HepG2 (cell line): ENCODE data around the gene CHTF18. TPM values are rescaled to one million over a fixed set of nuclear protein-coding genes. Genes with fewer than 3 reads are reported as not detected.

Experiments used
- ATAC-seq: fragments of 200-7000 bp; cut with Tn5 transposase; 3 replicates; pipeline ENCODE4 v1.9.1; 2020; ENCODE audit warnings: mild to moderate bottlenecking, moderate library complexity
- BruUV-seq: library from RNA; stranded (reverse); fragments of 400-500 nt; replicated peaks from 2 replicates; lab custom pipeline; 2021; lab: Mats Ljungman, UMichigan
- CTCF ChIA-PET: fragments of 300-600 bp; formaldehyde crosslinking; extraction: SDS; loops from one replicate; lab custom pipeline; 2021; ENCODE audit warnings: low total read pairs, inconsistent platforms, low intra/inter-chr PET ratio; lab: Yijun Ruan, JAX
- POLR2A ChIA-PET: fragments of 350-600 bp; sonication (Branson Sonifier 250); formaldehyde crosslinking; loops from one replicate; lab custom pipeline; 2020; ENCODE audit warnings: antibody characterized with exemption, inconsistent platforms; lab: Yijun Ruan, JAX
- DNase-seq: peaks from one replicate; pipeline ENCODE4 v3.0.0-alpha.2; 2015; ENCODE audit warnings: low spot score
- FAIRE-seq: peaks from 3 replicates; lab custom pipeline; 2011; peaks lifted over from hg19 to GRCh38; lab: Jason Lieb, UNC
- H2AFZ ChIP-seq: one replicate; pipeline ENCODE4 v1.6.1; 2011; ENCODE audit warnings: low read length, inconsistent platforms
- H3K27ac ChIP-seq: fragments of 300-600 bp; 3 replicates; pipeline ENCODE4 v1.8.0; 2011; ENCODE audit warnings: mixed run types, mild to moderate bottlenecking, mixed read lengths, low read length, inconsistent platforms; ENCODE audit not compliant: insufficient read depth; ENCODE audit errors: extremely low read length
- H3K27me3 ChIP-seq, 2 experiments: fragments of 200-600 bp in 1 of 2; 2 replicates in 1 of 2; 3 replicates in 1 of 2; pipeline versions ENCODE4 v1.6.0 to v1.8.0; 2011; ENCODE audit warnings: low read length in 2 of 2, mild to moderate bottlenecking in 2 of 2, moderate library complexity in 2 of 2, inconsistent platforms in 1 of 2; ENCODE audit not compliant: insufficient read depth in 2 of 2, control insufficient read depth in 1 of 2
- H3K36me3 ChIP-seq, 2 experiments: fragments of 200-600 bp in 1 of 2; replicated peaks in 1 of 2; 2 replicates in 1 of 2; 3 replicates in 1 of 2; pipeline versions ENCODE4 v1.5.1 to v1.8.0; 2011; ENCODE audit warnings: low read length in 2 of 2, inconsistent platforms in 1 of 2; ENCODE audit not compliant: insufficient read depth in 2 of 2, control insufficient read depth in 1 of 2
- H3K4me1 ChIP-seq: 2 replicates; pipeline ENCODE4 v1.5.1; 2012; ENCODE audit warnings: low read length, inconsistent platforms; ENCODE audit not compliant: insufficient read depth
- H3K4me2 ChIP-seq: 2 replicates; pipeline ENCODE4 v1.6.0; 2011; ENCODE audit warnings: low read depth, low read length, inconsistent platforms
- H3K4me3 ChIP-seq, 3 experiments: fragments of 200-600 bp in 1 of 3; sonication (generic), shearing (Covaris generic) in 1 of 3; replicated peaks in 1 of 3; 2 replicates each; pipeline ENCODE4 v1.5.1; 2011 to 2016; ENCODE audit warnings: low read length in 3 of 3, inconsistent platforms in 2 of 3, low read depth in 2 of 3, mild to moderate bottlenecking in 2 of 3, control low read depth in 1 of 3, mixed read lengths in 1 of 3; ENCODE audit not compliant: insufficient read depth in 1 of 3
- H3K79me2 ChIP-seq: one replicate; pipeline ENCODE4 v1.6.1; 2011; ENCODE audit warnings: low read length, inconsistent platforms; ENCODE audit not compliant: insufficient read depth
- H3K9ac ChIP-seq: 2 replicates; pipeline ENCODE4 v1.6.0; 2011; ENCODE audit warnings: mild to moderate bottlenecking, low read depth, low read length, inconsistent platforms; ENCODE audit not compliant: insufficient read depth
- H3K9me3 ChIP-seq: 2 replicates; pipeline ENCODE4 v1.5.1; 2012; ENCODE audit warnings: mild to moderate bottlenecking, low read length
- H4K20me1 ChIP-seq: 2 replicates; pipeline ENCODE4 v1.6.0; 2011; ENCODE audit warnings: inconsistent platforms, mild to moderate bottlenecking, low read length, moderate library complexity; ENCODE audit not compliant: insufficient read depth
- JARID2 ChIP-seq: sonication (generic); formaldehyde crosslinking; IDR thresholded peaks from 2 replicates; pipeline ENCODE4 v1.8.1; 2023; ENCODE audit warnings: missing genetic modification reagents, inconsistent platforms; ENCODE audit not compliant: insufficient replicate concordance
- NFYC ChIP-seq: IDR thresholded peaks from 2 replicates; pipeline ENCODE4 v1.6.1; 2016; ENCODE audit warnings: missing genetic modification reagents, missing compliant biosample characterization
- SAP130 ChIP-seq: IDR thresholded peaks from 2 replicates; pipeline ENCODE4 v1.6.1; 2016; ENCODE audit warnings: low read depth
- TCF7L2 ChIP-seq: IDR thresholded peaks from 2 replicates; pipeline ENCODE4 v1.6.1; 2011; ENCODE audit warnings: mild to moderate bottlenecking, low read depth, low read length, moderate library complexity
- TRIM24 ChIP-seq: sonication (generic); formaldehyde crosslinking; IDR thresholded peaks from 2 replicates; pipeline ENCODE4 v1.8.0; 2022; ENCODE audit warnings: mild to moderate bottlenecking, missing genetic modification reagents
- ZNF263 ChIP-seq: sonication (generic); formaldehyde crosslinking; IDR thresholded peaks from 2 replicates; pipeline ENCODE4 v1.4.0; 2020; ENCODE audit warnings: missing genetic modification reagents
- ZNF709 ChIP-seq: sonication (generic); formaldehyde crosslinking; IDR thresholded peaks from 2 replicates; pipeline ENCODE4 v1.5.0; 2020; ENCODE audit warnings: mild to moderate bottlenecking, missing genetic modification reagents
- ZNF720 ChIP-seq: sonication (generic); formaldehyde crosslinking; IDR thresholded peaks from 2 replicates; pipeline ENCODE4 v1.4.0; 2020; ENCODE audit warnings: missing genetic modification reagents
- ZNF788 ChIP-seq: sonication (generic); formaldehyde crosslinking; IDR thresholded peaks from 2 replicates; pipeline ENCODE4 v1.5.0; 2020; ENCODE audit warnings: mild to moderate bottlenecking, missing genetic modification reagents, borderline replicate concordance
- ZNF891 ChIP-seq: sonication (generic); formaldehyde crosslinking; IDR thresholded peaks from 2 replicates; pipeline ENCODE4 v1.5.0; 2020; ENCODE audit warnings: mild to moderate bottlenecking, missing genetic modification reagents
- WGBS: methylation state at CpG from one replicate; pipeline ENCODE4 v1.1.6; 2017; ENCODE audit warnings: low lambda C conversion rate; 5-methylcytosine and 5-hydroxymethylcytosine counted together
- in situ Hi-C: cut with HindIII; loops from 2 replicates; pipeline ENCODE4 v1.10.0; 2017; ENCODE audit warnings: low pct_unique_long_range_greater_than_20kb; ENCODE audit not compliant: extremely low pct_ligation_motif_present
- intact Hi-C: fragments of 100-400 bp; cut with micrococcal nuclease; formaldehyde crosslinking; loops from one replicate; pipeline ENCODE4 v1.10.0; 2022; ENCODE audit not compliant: unreplicated experiment
- polyA plus RNA-seq, 8 experiments: library from polyadenylated mRNA; depleted of rRNA in 3 of 8; stranded (reverse) in 7 of 8; unstranded in 1 of 8; fragments of >200 nt; fragmentation: Illumina TruSeq in 4 of 8; extraction: Trizol in 4 of 8; gene quantifications; 2 replicates each; pipeline versions ENCODE4 v1.2.1 to v1.2.3, GENCODE V29; 2011 to 2016; ENCODE audit warnings: low read depth in 4 of 8, missing spikeins in 1 of 8, mixed read lengths in 1 of 8; ENCODE audit not compliant: insufficient read depth in 1 of 8
- total RNA-seq, 5 experiments: library from RNA; depleted of rRNA; stranded (reverse); fragments of >200 nt; fragmentation: Illumina TruSeq; extraction: Trizol; gene quantifications; 2 replicates each; pipeline ENCODE4 v1.2.3, GENCODE V29; 2016; ENCODE audit warnings: low read depth in 1 of 5
- TF ChIP-seq, protein P1 (sequence below): sonication (generic); formaldehyde crosslinking; IDR thresholded peaks from 2 replicates; pipeline ENCODE4 v1.5.0; 2020; ENCODE audit warnings: mild to moderate bottlenecking, missing genetic modification reagents, moderate library complexity
- TF ChIP-seq, protein P2 (sequence below): IDR thresholded peaks from 2 replicates; pipeline ENCODE4 v1.6.1; 2016; ENCODE audit warnings: missing compliant biosample characterization, missing genetic modification reagents, borderline replicate concordance
- TF ChIP-seq, protein P3 (sequence below): sonication (generic); formaldehyde crosslinking; IDR thresholded peaks from 2 replicates; pipeline ENCODE4 v1.5.1; 2020; ENCODE audit warnings: missing genetic modification reagents, mild to moderate bottlenecking, borderline replicate concordance

CHTF18 gene
- total and polyA plus RNA-seq, 2 of the 13 experiments (the other 11 are each of a cell fraction or from before 2014, with no cell fraction given), result 8.6 to 22.9 TPM

DNA sequence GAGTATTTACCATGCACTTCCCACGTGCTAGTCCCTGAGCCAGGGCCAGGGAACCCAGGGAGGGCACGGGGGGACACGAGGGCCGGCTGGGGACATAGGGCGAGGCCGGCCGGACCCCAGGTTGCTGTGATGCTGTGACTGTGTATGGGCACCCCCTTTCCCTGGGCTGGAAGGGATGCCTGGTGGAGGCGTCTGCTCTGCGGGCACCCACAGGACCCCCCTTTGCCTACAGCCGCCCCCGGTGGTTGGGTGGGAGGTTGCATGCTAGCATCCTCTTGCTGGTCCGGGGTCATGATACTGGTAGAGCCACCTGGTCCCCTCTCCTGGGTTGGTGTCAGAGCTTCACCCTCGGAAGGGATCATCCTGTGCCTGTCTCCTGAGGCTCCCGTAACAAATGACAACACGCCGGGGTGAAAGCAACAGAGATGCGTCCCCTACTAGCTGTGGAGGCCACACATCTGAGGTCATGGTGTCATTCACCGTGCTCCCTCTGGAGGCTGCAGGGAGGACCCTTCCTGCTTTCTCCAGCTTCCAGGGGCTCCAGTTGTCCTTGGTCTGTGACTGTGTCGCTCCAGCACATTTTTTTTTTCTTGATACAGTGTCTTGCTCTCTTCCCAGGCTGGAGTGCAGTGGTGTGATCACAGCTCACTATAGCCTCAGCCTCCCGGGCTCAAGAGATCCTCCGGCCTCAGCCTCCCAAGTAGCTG lies 44.5 kb upstream of the CHTF18 start:
- peaks cover 0 to 14% of the 10 kb centered on the region in 2 experiments; a peak in 1 of 5 replicates for H3K27me3 ChIP-seq
- no peak overlapping the region for H3K4me3 ChIP-seq
- no peaks in the 10 kb centered on the region for H3K9me3 ChIP-seq
- no peaks in the 10 kb centered on the region for H4K20me1 ChIP-seq
- DNase-seq (no peak), FAIRE-seq (no peak), ATAC-seq (no peak)
- BruUV-seq, result no TSS peak
- H3K4me1 ChIP-seq, result peaks cover 18% of the 10 kb centered on the region
- ChIA-PET CTCF (no interaction called here), POLR2A (interaction anchor here (0.9 kb wide), 1 partner anchor 29 kb away, joined by 3 read pairs; the partner anchor contains the start of gene METRN)
- TF ChIP-seq, protein P1, sequence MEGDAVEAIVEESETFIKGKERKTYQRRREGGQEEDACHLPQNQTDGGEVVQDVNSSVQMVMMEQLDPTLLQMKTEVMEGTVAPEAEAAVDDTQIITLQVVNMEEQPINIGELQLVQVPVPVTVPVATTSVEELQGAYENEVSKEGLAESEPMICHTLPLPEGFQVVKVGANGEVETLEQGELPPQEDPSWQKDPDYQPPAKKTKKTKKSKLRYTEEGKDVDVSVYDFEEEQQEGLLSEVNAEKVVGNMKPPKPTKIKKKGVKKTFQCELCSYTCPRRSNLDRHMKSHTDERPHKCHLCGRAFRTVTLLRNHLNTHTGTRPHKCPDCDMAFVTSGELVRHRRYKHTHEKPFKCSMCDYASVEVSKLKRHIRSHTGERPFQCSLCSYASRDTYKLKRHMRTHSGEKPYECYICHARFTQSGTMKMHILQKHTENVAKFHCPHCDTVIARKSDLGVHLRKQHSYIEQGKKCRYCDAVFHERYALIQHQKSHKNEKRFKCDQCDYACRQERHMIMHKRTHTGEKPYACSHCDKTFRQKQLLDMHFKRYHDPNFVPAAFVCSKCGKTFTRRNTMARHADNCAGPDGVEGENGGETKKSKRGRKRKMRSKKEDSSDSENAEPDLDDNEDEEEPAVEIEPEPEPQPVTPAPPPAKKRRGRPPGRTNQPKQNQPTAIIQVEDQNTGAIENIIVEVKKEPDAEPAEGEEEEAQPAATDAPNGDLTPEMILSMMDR (CRISPR knock-in tag), result peak; percentile 6; the same call in 1 of the 2 replicates
- TF ChIP-seq ZNF720 (no peak), ZNF263 (CRISPR knock-in tag) (peak; percentile 93)
- 41% methylated on average over 13 of the region's 21 CpGs for WGBS
- no peak overlapping the region for H3K27ac ChIP-seq
- no peak overlapping the region for H2AFZ ChIP-seq
- no peak overlapping the region for H3K4me2 ChIP-seq
- in situ Hi-C loops (loop anchor here (5.0 kb wide), 1 partner anchor 43 kb away; the partner anchor contains the start of genes CHTF18 and RPUSD1), intact Hi-C loops (no loop called here)
- no peak overlapping the region for H3K9ac ChIP-seq
- H3K79me2 ChIP-seq, result no peaks in the 10 kb centered on the region
- H3K36me3 ChIP-seq, result no peaks in the 10 kb centered on the region

DNA sequence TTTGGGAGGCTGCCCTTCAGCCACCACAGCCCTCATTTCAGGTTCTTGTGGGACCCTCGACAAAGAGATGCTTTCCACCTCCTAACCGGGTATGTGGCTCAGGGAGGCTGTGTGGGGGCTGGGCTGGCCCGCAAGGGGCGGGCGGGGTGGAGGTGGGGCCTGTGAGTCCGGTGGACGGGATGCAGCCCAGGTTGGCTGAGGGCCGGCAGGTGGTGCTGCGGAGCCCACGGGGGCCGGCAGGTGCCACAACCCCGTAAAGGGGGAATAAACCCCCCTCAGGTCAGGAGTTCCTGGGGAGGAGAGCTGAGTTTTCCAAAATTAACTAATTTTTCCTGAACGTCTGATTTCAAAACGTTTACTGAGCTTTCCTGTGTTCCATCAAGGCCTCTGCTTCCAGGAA lies 42.7 kb upstream of the CHTF18 start:
- peak; percentile 76 for ATAC-seq
- Histone ChIP-seq H3K4me1 (0 out of 2 replicates have a peak, but pooled peaks cover 8% of the 10 kb centered on the region), H3K79me2 (no peaks in the 10 kb centered on the region), H3K4me2 (no peak overlapping the region), H2AFZ (no peak overlapping the region), H3K36me3 (no peaks in the 10 kb centered on the region), H3K4me3 (no peak overlapping the region), H3K9ac (no peak overlapping the region), H3K27ac (no peak overlapping the region), H3K9me3 (no peaks in the 10 kb centered on the region), H3K27me3 (peaks cover 0 to 17% of the 10 kb centered on the region in 2 experiments; a peak in 2 of 5 replicates), H4K20me1 (no peaks in the 10 kb centered on the region)
- no peak for DNase-seq
- intact Hi-C loops, result loop anchor here (1.0 kb wide), 1 partner anchor 40 kb away; no protein-coding TSS in a partner anchor
- 0% methylated on average over 9 of the region's 14 CpGs for WGBS
- ChIA-PET POLR2A (no interaction called here), CTCF (interaction anchor here (0.7 kb wide), 1 partner anchor 40 kb away, joined by 4 read pairs; no protein-coding TSS in a partner anchor)
- in situ Hi-C loops, result no loop called here
- peak; percentile 50 for FAIRE-seq
- no TSS peak for BruUV-seq
- TF ChIP-seq TRIM24 (no peak), TCF7L2 (no peak), ZNF891 (CRISPR knock-in tag) (no peak), NFYC (CRISPR knock-in tag) (no peak), SAP130 (CRISPR knock-in tag) (0 out of 2 replicates have a peak, but pooled peaks have one; percentile 13), ZNF788 (CRISPR knock-in tag) (peak; percentile 17; the same call in 1 of the 2 replicates), ZNF709 (CRISPR knock-in tag) (no peak), JARID2 (CRISPR knock-in tag) (no peak)
- TF ChIP-seq, protein P2, sequence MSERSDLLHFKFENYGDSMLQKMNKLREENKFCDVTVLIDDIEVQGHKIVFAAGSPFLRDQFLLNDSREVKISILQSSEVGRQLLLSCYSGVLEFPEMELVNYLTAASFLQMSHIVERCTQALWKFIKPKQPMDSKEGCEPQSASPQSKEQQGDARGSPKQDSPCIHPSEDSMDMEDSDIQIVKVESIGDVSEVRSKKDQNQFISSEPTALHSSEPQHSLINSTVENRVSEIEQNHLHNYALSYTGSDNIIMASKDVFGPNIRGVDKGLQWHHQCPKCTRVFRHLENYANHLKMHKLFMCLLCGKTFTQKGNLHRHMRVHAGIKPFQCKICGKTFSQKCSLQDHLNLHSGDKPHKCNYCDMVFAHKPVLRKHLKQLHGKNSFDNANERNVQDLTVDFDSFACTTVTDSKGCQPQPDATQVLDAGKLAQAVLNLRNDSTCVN (CRISPR knock-in tag), result no peak
- TF ChIP-seq, protein P3, sequence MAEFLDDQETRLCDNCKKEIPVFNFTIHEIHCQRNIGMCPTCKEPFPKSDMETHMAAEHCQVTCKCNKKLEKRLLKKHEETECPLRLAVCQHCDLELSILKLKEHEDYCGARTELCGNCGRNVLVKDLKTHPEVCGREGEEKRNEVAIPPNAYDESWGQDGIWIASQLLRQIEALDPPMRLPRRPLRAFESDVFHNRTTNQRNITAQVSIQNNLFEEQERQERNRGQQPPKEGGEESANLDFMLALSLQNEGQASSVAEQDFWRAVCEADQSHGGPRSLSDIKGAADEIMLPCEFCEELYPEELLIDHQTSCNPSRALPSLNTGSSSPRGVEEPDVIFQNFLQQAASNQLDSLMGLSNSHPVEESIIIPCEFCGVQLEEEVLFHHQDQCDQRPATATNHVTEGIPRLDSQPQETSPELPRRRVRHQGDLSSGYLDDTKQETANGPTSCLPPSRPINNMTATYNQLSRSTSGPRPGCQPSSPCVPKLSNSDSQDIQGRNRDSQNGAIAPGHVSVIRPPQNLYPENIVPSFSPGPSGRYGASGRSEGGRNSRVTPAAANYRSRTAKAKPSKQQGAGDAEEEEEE (CRISPR knock-in tag), result no peak
